ENCODE results near the gene ZSWIM5. TPM values are rescaled to one million over a fixed set of nuclear protein-coding genes. Genes with fewer than 3 reads are reported as not detected.

ZSWIM5 gene
- total RNA-seq, 1 donor from 2014 or later, result 23.6 TPM

GRCh38 chr1:45155957-45156356 lies 50.4 kb downstream of the ZSWIM5 start:
- Mint-ChIP-seq H3K9me3 (ENCODE audit: unreplicated experiment) (peaks cover 1% of the 10 kb centered on the region), H3K4me3 (ENCODE audit: unreplicated experiment) (no peak overlapping the region), H3K27ac (ENCODE audit: unreplicated experiment) (no peak overlapping the region)

DNA sequence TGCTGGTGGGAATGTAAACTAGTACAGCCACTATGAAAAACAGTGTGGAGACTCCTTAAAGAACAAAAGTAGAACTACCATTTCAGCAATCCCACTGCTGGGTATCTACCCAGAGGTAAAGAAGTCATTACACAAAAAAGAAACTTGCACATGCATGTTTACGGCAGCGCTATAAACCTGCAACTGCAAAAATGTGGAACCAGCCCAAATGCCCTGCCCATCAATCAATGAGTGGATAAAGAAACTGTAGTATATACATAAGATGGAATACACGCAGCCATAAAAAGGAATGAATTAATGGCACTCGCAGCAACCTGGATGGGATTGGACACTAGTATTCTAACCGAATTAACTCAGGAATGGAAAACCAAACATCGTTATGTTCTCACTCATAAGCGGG lies 51.0 kb downstream of the ZSWIM5 start:
- Mint-ChIP-seq H3K9me3 (ENCODE audit: unreplicated experiment) (peaks cover 1% of the 10 kb centered on the region), H3K4me1 (ENCODE audit: low read depth, unreplicated experiment) (no peaks in the 10 kb centered on the region), H3K27ac (ENCODE audit: unreplicated experiment) (no peak overlapping the region), H3K27me3 (ENCODE audit: unreplicated experiment) (no peaks in the 10 kb centered on the region), H3K4me3 (ENCODE audit: unreplicated experiment) (no peak overlapping the region), H3K36me3 (ENCODE audit: unreplicated experiment) (no peaks in the 10 kb centered on the region)
- TF ChIP-seq, protein P1, sequence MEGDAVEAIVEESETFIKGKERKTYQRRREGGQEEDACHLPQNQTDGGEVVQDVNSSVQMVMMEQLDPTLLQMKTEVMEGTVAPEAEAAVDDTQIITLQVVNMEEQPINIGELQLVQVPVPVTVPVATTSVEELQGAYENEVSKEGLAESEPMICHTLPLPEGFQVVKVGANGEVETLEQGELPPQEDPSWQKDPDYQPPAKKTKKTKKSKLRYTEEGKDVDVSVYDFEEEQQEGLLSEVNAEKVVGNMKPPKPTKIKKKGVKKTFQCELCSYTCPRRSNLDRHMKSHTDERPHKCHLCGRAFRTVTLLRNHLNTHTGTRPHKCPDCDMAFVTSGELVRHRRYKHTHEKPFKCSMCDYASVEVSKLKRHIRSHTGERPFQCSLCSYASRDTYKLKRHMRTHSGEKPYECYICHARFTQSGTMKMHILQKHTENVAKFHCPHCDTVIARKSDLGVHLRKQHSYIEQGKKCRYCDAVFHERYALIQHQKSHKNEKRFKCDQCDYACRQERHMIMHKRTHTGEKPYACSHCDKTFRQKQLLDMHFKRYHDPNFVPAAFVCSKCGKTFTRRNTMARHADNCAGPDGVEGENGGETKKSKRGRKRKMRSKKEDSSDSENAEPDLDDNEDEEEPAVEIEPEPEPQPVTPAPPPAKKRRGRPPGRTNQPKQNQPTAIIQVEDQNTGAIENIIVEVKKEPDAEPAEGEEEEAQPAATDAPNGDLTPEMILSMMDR (IDR thresholded peaks at IDR 0.05; ENCODE audit: partially characterized antibody, unreplicated experiment), result no peak
- no peak for DNase-seq

More at GRCh38 chr1:45155957-45156356, 50.4 kb downstream of the ZSWIM5 start:
- Mint-ChIP-seq H3K4me1 (ENCODE audit: low read depth, unreplicated experiment) (no peaks in the 10 kb centered on the region), H3K36me3 (ENCODE audit: unreplicated experiment) (no peaks in the 10 kb centered on the region), H3K27me3 (ENCODE audit: unreplicated experiment) (no peaks in the 10 kb centered on the region)
- TF ChIP-seq, protein P1 (IDR thresholded peaks at IDR 0.05; ENCODE audit: partially characterized antibody, unreplicated experiment), result no peak
- no peak for DNase-seq

DNA sequence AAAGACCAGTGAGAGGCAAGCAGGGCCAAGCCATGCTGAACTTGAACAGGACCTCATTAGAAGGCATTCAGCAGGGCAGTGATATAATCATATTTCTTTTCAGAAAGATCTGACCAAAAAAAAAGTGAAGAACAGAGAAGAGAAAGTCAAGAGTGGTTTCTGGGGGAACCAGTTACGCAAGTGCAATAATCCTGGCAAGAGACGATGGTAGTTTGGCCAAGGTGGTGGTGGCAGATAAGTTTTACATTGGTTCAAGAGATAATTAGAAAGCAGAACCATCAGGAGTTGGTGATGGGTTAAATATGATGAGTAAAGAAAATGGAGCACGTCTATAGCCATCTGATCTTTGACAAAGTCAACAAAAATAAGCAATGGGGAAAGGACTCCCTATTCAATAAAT lies 54.3 kb downstream of the ZSWIM5 start:
- peaks cover 2% of the 10 kb centered on the region for H3K27me3 Mint-ChIP-seq (ENCODE audit: unreplicated experiment)
- no peaks in the 10 kb centered on the region for H3K36me3 Mint-ChIP-seq (ENCODE audit: unreplicated experiment)
- H3K4me1 Mint-ChIP-seq (ENCODE audit: low read depth, unreplicated experiment), result no peaks in the 10 kb centered on the region
- H3K4me3 Mint-ChIP-seq (ENCODE audit: unreplicated experiment), result no peak overlapping the region
- peaks cover 1% of the 10 kb centered on the region for H3K9me3 Mint-ChIP-seq (ENCODE audit: unreplicated experiment)
- no peak for DNase-seq
- no peak overlapping the region for H3K27ac Mint-ChIP-seq (ENCODE audit: unreplicated experiment)
- TF ChIP-seq, protein P1 (IDR thresholded peaks at IDR 0.05; ENCODE audit: partially characterized antibody, unreplicated experiment), result no peak

DNA sequence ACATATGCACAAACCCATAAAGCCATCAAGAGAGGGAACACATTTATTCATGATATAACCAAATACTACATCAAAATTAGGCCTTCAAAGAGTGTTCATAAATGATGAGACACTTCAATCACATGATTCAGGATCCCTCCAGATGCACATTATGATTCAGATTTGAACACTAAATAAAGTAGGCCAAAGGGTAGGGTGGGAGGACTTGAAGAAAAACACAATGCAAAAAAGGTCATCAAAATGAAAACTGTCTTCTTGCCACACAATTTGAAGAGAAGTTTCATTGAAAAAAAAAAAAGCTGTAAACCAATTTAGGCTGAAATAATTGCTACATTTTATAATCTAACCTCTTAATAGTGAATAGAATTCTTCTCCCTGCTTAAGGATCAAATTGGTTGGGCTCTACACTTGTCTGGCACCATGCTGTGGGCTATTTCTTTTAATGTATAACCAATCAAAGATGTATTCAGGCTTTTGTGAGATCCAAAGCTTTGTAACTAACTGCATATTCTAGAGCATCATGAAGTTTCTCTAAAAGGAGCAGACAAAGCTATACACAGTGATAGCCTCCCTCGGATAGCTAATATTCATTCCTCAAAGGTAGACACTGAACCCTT lies 58.1 kb downstream of the ZSWIM5 start:
- no peak for DNase-seq
- no peaks in the 10 kb centered on the region for H3K36me3 Mint-ChIP-seq (ENCODE audit: unreplicated experiment)

GRCh38 chr1:45146833-45147232 lies 59.6 kb downstream of the ZSWIM5 start:
- Mint-ChIP-seq H3K4me1 (ENCODE audit: low read depth, unreplicated experiment) (no peaks in the 10 kb centered on the region), H3K27me3 (ENCODE audit: unreplicated experiment) (peaks cover 2% of the 10 kb centered on the region), H3K4me3 (ENCODE audit: unreplicated experiment) (no peak overlapping the region), H3K27ac (ENCODE audit: unreplicated experiment) (no peak overlapping the region), H3K36me3 (ENCODE audit: unreplicated experiment) (no peaks in the 10 kb centered on the region), H3K9me3 (ENCODE audit: unreplicated experiment) (no peaks in the 10 kb centered on the region)
- TF ChIP-seq, protein P1 (IDR thresholded peaks at IDR 0.05; ENCODE audit: partially characterized antibody, unreplicated experiment), result no peak
- DNase-seq, result no peak

More for the DNA sequence above, 58.1 kb downstream of the ZSWIM5 start:
- no peaks in the 10 kb centered on the region for H3K9me3 Mint-ChIP-seq (ENCODE audit: unreplicated experiment)
- H3K4me1 Mint-ChIP-seq (ENCODE audit: low read depth, unreplicated experiment), result no peaks in the 10 kb centered on the region
- H3K27me3 Mint-ChIP-seq (ENCODE audit: unreplicated experiment), result peaks cover 2% of the 10 kb centered on the region
- TF ChIP-seq, protein P1 (IDR thresholded peaks at IDR 0.05; ENCODE audit: partially characterized antibody, unreplicated experiment), result no peak
- H3K4me3 Mint-ChIP-seq (ENCODE audit: unreplicated experiment), result no peak overlapping the region
- no peak overlapping the region for H3K27ac Mint-ChIP-seq (ENCODE audit: unreplicated experiment)

Data from glutamatergic neuron (in vitro differentiated cells).